ENCODE measurements around the gene FTCD. TPM values are rescaled to one million over a fixed set of nuclear protein-coding genes. Genes with fewer than 3 reads are reported as not detected.

The FTCD gene
- total and polyA plus RNA-seq, 12 donors: 0.14 to 4.4 (median 1.1) TPM

GRCh38 chr21:46158666-46159300, 3.4 kb upstream of the FTCD start:
- intact Hi-C loops (cut with DNase I): loop anchor here in 2 of 10 donors (10.0 kb wide), 1 partner anchor 56 kb away; no protein-coding TSS in a partner anchor
- 91 to 93% methylated on average over 10 of the region's 10 CpGs for WGBS, 2 donors

DNA sequence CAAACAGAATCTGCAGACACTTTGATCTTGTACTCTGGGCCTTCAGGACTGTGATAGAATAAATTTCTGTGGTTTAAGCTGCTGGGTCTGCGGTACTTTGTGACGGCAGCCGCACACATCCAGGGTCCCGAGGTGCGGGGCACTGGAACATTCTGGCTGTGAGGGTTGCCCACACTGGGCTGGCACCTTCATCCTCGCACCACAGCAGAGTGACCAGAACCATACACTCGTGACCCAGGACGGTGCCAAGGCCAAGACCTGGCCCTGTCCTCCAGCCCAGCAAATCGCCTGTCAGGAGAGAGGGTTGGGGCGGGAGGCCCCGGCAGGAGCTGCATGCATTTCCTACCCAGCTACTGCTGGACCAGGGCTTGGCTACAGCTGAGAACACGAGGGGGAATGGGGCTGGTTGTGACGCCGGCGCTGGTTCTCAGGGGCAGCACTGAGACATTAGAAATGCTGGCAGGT, 2.6 kb upstream of the FTCD start:
- intact Hi-C loops (cut with DNase I): loop anchor here in 2 of 10 donors (10.0 kb wide), 1 partner anchor 57 kb away; no protein-coding TSS in a partner anchor
- DNase-seq (no peak), ATAC-seq (no peak)
- TF ChIP-seq, protein P1, sequence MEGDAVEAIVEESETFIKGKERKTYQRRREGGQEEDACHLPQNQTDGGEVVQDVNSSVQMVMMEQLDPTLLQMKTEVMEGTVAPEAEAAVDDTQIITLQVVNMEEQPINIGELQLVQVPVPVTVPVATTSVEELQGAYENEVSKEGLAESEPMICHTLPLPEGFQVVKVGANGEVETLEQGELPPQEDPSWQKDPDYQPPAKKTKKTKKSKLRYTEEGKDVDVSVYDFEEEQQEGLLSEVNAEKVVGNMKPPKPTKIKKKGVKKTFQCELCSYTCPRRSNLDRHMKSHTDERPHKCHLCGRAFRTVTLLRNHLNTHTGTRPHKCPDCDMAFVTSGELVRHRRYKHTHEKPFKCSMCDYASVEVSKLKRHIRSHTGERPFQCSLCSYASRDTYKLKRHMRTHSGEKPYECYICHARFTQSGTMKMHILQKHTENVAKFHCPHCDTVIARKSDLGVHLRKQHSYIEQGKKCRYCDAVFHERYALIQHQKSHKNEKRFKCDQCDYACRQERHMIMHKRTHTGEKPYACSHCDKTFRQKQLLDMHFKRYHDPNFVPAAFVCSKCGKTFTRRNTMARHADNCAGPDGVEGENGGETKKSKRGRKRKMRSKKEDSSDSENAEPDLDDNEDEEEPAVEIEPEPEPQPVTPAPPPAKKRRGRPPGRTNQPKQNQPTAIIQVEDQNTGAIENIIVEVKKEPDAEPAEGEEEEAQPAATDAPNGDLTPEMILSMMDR (IDR thresholded peaks at IDR 0.05): no peak
- WGBS, 2 donors: 89 to 92% methylated on average over 15 of the region's 15 CpGs
- H3K4me3 ChIP-seq: no peak overlapping the region
- H3K27me3 ChIP-seq: no peaks in the 10 kb centered on the region
- peaks cover 4 to 9% (median 7%) of the 10 kb centered on the region in 9 donors for H3K4me1 ChIP-seq
- H3K9me3 ChIP-seq: no peaks in the 10 kb centered on the region
- peaks cover 0 to 5% (median 0%) of the 10 kb centered on the region in 9 donors for H3K36me3 ChIP-seq
- no peak overlapping the region for H3K27ac ChIP-seq

More at GRCh38 chr21:46158666-46159300, 3.4 kb upstream of the FTCD start:
- Histone ChIP-seq H3K4me3 (no peak overlapping the region), H3K9me3 (no peaks in the 10 kb centered on the region), H3K4me1 (peaks cover 0 to 1% (median 0%) of the 10 kb centered on the region in 9 donors), H3K27ac (no peak overlapping the region), H3K36me3 (peaks cover 0 to 6% (median 0%) of the 10 kb centered on the region in 9 donors), H3K27me3 (no peaks in the 10 kb centered on the region)
- DNase-seq (no peak), ATAC-seq (no peak)
- TF ChIP-seq, protein P1 (IDR thresholded peaks at IDR 0.05): no peak

DNA sequence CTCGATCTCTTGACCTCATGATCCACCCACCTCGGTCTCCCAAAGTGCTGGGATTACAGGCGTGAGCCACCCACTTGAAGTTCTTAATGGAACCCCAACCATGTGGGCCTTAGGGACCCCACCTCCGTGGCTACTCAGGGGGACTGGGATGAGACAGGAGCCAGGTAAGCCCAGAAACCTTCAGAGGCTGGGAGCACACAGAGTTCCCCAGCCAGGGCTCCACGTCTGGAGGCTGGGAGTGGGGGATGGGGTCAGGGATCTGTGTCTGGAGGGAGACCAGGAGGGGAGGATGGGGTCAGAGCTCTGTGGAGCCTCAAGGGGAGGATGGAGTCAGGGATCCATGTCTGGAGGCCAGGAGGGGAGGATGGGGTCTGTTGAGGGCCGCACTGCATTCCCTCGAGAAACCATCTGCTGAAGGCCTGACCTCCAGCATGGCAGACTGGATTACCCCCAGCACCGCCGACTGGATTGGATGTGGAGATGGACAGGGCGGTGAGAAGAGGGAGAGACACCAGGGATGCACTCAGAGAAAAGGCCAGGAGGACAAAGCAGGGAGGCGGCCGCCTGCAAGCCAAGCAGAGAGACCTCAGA, 2.1 kb upstream of the FTCD start:
- Histone ChIP-seq H3K27ac (no peak overlapping the region), H3K4me3 (no peak overlapping the region), H3K27me3 (no peaks in the 10 kb centered on the region), H3K4me1 (peaks cover 4 to 14% (median 10%) of the 10 kb centered on the region in 9 donors), H3K36me3 (peaks cover 0 to 5% (median 0%) of the 10 kb centered on the region in 9 donors), H3K9me3 (no peaks in the 10 kb centered on the region)
- no peak for ATAC-seq
- TF ChIP-seq, protein P1 (IDR thresholded peaks at IDR 0.05): no peak
- WGBS, 2 donors: 83 to 92% methylated on average over 11 to 12 of the region's 12 CpGs
- intact Hi-C loops (cut with DNase I): loop anchor here in 2 of 10 donors (10.0 kb wide), 1 partner anchor 57 kb away; no protein-coding TSS in a partner anchor
- DNase-seq: no peak

DNA sequence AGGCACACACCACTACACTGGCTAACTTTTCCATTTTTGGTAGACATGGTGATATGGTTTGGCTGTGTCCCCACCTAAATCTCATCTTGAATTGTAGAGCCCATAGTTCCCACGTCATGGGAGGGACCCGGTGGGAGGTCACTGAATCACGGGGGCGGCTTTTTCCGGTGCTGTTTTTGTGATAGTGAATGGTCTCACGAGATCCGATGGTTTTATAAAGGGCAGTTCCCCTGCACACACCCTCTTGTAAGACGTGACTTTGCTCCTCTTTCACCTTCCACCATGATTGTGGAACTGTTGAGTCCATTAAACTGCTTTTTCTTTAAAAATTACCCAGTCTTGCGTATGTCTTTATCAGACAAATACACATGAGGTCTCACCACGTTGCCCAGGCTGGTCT, 1.3 kb upstream of the FTCD start:
- Histone ChIP-seq H3K27me3 (no peaks in the 10 kb centered on the region), H3K4me1 (peaks cover 4 to 15% (median 10%) of the 10 kb centered on the region in 9 donors), H3K9me3 (no peaks in the 10 kb centered on the region), H3K27ac (no peak overlapping the region), H3K36me3 (peaks cover 0 to 5% (median 0%) of the 10 kb centered on the region in 9 donors), H3K4me3 (no peak overlapping the region)
- ATAC-seq (no peak), DNase-seq (no peak)
- intact Hi-C loops (cut with DNase I): loop anchor here in 2 of 10 donors (10.0 kb wide), 1 partner anchor 58 kb away; no protein-coding TSS in a partner anchor
- WGBS, 2 donors: 59 to 79% methylated on average over 10 of the region's 10 CpGs
- TF ChIP-seq, protein P1 (IDR thresholded peaks at IDR 0.05): no peak
